IPS-15b (cell line): ENCODE measurements around the gene KRTAP1-1.
"Not testable (repeated sequence)": the region's sequence is repeated elsewhere in the genome, so short reads cannot be mapped to it uniquely, and the experiment has no call there.

Experiments
- H3K27me3 ChIP-seq: one replicate; pipeline ENCODE4 v1.6.1; 2013; ENCODE audit warnings: low read length; ENCODE audit not compliant: control insufficient read depth, insufficient read depth
- H3K36me3 ChIP-seq: one replicate; pipeline ENCODE4 v1.6.1; 2013; ENCODE audit warnings: low read length; ENCODE audit not compliant: control insufficient read depth, insufficient read depth
- H3K4me1 ChIP-seq: one replicate; pipeline ENCODE4 v1.6.1; 2013; ENCODE audit warnings: mild to moderate bottlenecking, low read length; ENCODE audit not compliant: control insufficient read depth, insufficient read depth
- H3K4me3 ChIP-seq: one replicate; pipeline ENCODE4 v1.5.1; 2013; ENCODE audit warnings: low read depth, low read length
- H3K9ac ChIP-seq: one replicate; pipeline ENCODE4 v1.6.1; 2013; ENCODE audit warnings: low read depth, mild to moderate bottlenecking, low read length
- H3K9me3 ChIP-seq: one replicate; pipeline ENCODE4 v1.6.1; 2013; ENCODE audit warnings: mild to moderate bottlenecking, low read length; ENCODE audit not compliant: control insufficient read depth, insufficient read depth

The KRTAP1-1 gene

GRCh38 chr17:41065829-41066624 lies 24.8 kb upstream of the KRTAP1-1 start, which contains the start of gene KRTAP2-4:
TSS of gene KRTAP2-4 (minus strand) at chr17:41065879. CDS start at chr17:41065845, 34 bp downstream.
- Histone ChIP-seq H3K36me3 (no peaks in the 10 kb centered on the region), H3K9ac (no peak within 1 kb of the TSS), H3K9me3 (no peaks in the 10 kb centered on the region), H3K4me1 (no peaks in the 10 kb centered on the region), H3K4me3 (no peak within 1 kb of the TSS), H3K27me3 (no peaks in the 10 kb centered on the region)

GRCh38 chr17:41065016-41065689 lies 23.9 kb upstream of the KRTAP1-1 start:
- not testable (repeated sequence) for H3K9ac ChIP-seq, H3K9me3 ChIP-seq, H3K36me3 ChIP-seq, H3K4me1 ChIP-seq, H3K27me3 ChIP-seq, H3K4me3 ChIP-seq

DNA sequence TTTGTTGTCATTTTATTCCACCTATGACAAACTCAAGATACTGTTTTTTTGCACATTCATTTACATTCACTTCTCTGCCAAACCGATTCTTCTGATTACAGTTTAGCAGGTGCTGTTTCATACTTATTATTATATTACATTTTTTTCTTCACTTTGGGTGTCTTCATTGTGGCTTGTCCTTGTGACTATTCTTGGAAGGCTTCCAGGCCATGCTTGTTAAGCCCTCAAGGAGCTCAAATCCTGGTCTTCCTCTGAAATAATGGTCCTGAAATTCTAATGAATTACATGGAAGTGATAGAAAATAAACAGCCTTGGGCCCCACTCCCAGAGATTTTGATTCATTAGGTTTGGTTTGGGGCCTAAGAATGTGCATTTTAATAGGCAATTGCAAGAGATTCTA lies 23.1 kb upstream of the KRTAP1-1 start:
- no peaks in the 10 kb centered on the region for H3K36me3 ChIP-seq
- H3K27me3 ChIP-seq, result no peaks in the 10 kb centered on the region
- H3K4me3 ChIP-seq, result no peak overlapping the region
- no peaks in the 10 kb centered on the region for H3K9me3 ChIP-seq
- no peak overlapping the region for H3K9ac ChIP-seq
- H3K4me1 ChIP-seq, result no peaks in the 10 kb centered on the region

- Histone ChIP-seq H3K4me1 (no peaks in the 10 kb centered on the region), H3K27me3 (no peaks in the 10 kb centered on the region), H3K9me3 (no peaks in the 10 kb centered on the region), H3K4me3 (no peak overlapping the region), H3K9ac (no peak overlapping the region), H3K36me3 (no peaks in the 10 kb centered on the region)
These were observed 22.2 kb upstream of the KRTAP1-1 start for GRCh38 chr17:41063449-41063848.

DNA sequence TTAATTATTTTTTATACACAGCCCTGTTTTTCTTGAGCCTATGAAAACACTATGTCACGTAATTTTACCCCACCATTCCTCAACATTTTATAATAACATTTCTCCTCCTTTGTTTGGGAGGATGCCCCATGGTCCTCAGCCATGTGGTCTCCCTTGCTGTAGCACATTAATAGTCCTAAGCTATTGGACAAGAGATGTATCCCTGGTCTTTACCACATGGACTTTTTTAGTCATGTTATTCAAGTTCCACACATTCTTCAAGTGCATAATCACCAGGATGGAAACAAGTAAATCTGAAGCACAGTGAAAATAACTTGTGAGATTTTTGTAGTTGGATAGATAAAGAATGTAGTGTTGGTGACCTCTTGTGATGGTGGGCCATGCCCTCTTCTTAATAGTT lies 20.7 kb upstream of the KRTAP1-1 start:
- no peak overlapping the region for H3K4me3 ChIP-seq
- no peak overlapping the region for H3K9ac ChIP-seq
- no peaks in the 10 kb centered on the region for H3K9me3 ChIP-seq
- no peaks in the 10 kb centered on the region for H3K4me1 ChIP-seq
- no peaks in the 10 kb centered on the region for H3K27me3 ChIP-seq
- H3K36me3 ChIP-seq, result no peaks in the 10 kb centered on the region

- H3K4me1 ChIP-seq, result no peaks in the 10 kb centered on the region
- no peak within 1 kb of the TSS for H3K9ac ChIP-seq
- no peaks in the 10 kb centered on the region for H3K27me3 ChIP-seq
- no peaks in the 10 kb centered on the region for H3K9me3 ChIP-seq
- H3K4me3 ChIP-seq, result no peak within 1 kb of the TSS
- H3K36me3 ChIP-seq, result no peaks in the 10 kb centered on the region
These were observed 18.9 kb upstream of the KRTAP1-1 start, which contains the start of gene KRTAP2-3 for GRCh38 chr17:41060052-41060604. TSS of gene KRTAP2-3 (minus strand) at chr17:41060114. CDS start at chr17:41060050, 64 bp downstream.

DNA sequence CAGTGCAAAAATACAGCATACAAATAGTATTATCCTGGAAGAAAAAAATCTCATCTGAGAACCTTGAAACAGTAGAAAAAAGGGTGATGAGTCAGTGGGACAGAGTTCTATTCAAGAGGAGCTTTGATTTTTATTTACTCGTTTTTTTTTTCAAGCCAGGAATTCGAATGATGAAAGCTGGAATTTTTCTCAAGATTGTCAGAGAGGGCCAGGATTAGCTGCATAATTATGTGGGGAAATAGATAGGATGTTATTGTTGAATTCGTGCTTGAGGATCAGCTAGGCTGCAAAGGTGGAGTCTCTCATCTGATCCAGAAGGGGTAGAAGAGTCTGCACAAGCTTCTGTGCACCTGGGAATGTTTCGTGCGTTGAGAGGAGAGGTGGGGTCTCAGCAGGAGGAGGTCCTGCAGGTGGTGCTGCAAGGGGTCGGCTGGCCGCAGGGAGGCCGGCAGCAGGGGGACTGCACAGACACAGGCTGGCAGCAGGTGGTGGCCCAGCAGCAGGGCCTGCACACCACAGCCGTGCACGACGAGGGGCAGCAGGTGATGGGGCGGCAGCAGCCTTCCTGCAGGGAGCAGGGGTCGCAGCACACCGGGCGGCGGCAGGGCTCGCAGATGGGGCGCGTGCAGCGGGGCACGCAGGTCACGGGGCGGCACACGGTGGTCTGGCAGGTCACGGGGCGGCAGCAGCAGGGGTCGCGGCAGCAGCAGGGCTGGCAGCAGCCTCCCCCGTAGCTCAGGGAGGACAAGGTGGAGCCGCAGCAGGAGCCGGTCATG lies 18.2 kb upstream of the KRTAP1-1 start:
- not testable (repeated sequence) for H3K9me3 ChIP-seq, H3K4me3 ChIP-seq, H3K9ac ChIP-seq, H3K27me3 ChIP-seq, H3K36me3 ChIP-seq, H3K4me1 ChIP-seq

DNA sequence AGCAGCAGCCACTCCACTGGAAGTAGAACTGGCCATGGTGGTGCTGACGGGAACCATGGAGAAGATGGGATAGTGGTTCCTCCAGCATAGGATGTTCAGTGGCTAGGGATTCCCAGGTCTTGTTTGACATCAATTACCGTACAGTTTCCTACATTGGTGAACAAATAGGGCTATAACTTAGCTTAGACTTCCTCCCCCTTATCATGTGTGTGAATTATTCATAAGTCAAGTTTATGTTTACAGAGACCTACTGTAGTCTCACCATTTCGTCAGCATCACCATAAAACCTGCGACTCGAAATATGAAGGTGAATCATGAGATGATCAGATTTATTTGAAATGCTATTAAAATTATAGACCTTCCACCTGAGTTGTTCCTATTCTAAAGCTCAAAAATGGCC lies 17.5 kb upstream of the KRTAP1-1 start:
- Histone ChIP-seq H3K4me3 (no peak overlapping the region), H3K9ac (no peak overlapping the region), H3K9me3 (no peaks in the 10 kb centered on the region)

DNA sequence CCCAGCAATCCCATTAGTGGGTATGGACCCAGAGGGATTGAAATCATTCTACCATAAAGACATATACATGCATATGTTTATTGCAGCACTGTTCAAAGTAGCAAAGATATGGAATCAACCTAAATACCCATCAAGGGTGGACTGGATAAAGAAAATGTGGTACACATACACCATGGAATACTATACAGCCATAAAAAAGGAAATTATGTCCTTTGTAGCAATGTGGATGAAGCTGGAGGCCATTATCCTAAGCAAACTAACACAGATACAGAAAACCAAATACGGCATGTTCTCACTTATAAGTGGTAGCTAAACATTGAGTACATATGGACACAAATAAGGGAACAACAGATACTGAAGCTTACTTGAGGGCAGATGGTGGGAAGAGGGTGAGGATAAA lies 16.3 kb upstream of the KRTAP1-1 start:
- Histone ChIP-seq H3K4me1 (no peaks in the 10 kb centered on the region), H3K9ac (no peak overlapping the region), H3K27me3 (no peaks in the 10 kb centered on the region), H3K4me3 (no peak overlapping the region), H3K36me3 (no peaks in the 10 kb centered on the region), H3K9me3 (no peaks in the 10 kb centered on the region)

More for the DNA sequence above, 17.5 kb upstream of the KRTAP1-1 start:
- Histone ChIP-seq H3K4me1 (no peaks in the 10 kb centered on the region), H3K27me3 (no peaks in the 10 kb centered on the region), H3K36me3 (no peaks in the 10 kb centered on the region)

- not testable (repeated sequence) for H3K27me3 ChIP-seq, H3K4me3 ChIP-seq, H3K9ac ChIP-seq, H3K9me3 ChIP-seq, H3K36me3 ChIP-seq, H3K4me1 ChIP-seq
These were observed 13.9 kb upstream of the KRTAP1-1 start, which contains the start of gene KRTAP2-2 for GRCh38 chr17:41055130-41055529. TSS of gene KRTAP2-2 (minus strand) at chr17:41055230. CDS start at chr17:41055211, 19 bp downstream.

DNA sequence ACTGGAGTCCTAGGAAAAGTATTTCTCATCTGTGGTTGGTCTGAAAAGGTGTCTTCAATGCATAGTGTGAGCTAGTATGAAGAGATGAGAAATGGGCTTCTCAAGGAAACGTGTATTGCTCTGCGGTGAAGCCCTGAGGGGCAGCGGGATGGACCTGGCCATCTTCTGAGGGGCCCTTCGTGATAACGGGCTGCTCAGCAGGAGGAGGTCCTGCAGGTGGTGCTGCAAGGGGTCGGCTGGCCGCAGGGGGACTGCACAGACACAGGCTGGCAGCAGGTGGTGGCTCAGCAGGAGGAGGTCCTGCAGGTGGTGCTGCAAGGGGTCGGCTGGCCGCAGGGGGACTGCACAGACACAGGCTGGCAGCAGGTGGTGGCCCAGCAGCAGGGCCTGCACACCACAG lies 13.3 kb upstream of the KRTAP1-1 start:
- H3K4me1 ChIP-seq, H3K9me3 ChIP-seq, H3K27me3 ChIP-seq, H3K9ac ChIP-seq, H3K4me3 ChIP-seq, H3K36me3 ChIP-seq: not testable (repeated sequence)
